HG03097 (cell line): ENCODE results near the gene TMEM175.

Experiments used
- ATAC-seq: cut with Tn5 transposase; IDR thresholded peaks from one replicate; pipeline ENCODE4 v1.9.1; 2021; ENCODE audit not compliant: unreplicated experiment, low FRiP score

The TMEM175 gene

DNA sequence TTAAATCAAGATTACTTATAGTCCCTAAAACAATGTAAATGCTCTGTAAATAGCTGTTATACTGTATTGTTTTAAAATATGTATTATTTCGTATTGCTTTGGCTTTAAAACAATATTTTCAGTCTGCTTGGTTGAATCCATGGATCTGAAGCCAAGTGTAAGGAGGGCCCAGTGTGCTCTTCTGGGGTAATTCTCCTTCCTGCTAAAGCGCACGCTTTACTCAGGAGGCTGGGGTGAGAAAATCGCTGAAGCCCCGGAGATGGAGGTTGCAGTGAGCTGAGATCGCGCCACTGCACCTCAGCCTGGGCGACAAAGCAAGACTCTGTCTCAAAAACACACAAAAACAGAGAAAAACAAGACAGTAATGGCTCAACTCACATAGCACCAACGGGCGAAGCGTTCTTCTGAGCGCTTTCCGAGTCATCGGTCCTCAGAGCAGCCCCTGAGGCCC is 54.2 kb downstream of the TMEM175 start:
- no peak for ATAC-seq

DNA sequence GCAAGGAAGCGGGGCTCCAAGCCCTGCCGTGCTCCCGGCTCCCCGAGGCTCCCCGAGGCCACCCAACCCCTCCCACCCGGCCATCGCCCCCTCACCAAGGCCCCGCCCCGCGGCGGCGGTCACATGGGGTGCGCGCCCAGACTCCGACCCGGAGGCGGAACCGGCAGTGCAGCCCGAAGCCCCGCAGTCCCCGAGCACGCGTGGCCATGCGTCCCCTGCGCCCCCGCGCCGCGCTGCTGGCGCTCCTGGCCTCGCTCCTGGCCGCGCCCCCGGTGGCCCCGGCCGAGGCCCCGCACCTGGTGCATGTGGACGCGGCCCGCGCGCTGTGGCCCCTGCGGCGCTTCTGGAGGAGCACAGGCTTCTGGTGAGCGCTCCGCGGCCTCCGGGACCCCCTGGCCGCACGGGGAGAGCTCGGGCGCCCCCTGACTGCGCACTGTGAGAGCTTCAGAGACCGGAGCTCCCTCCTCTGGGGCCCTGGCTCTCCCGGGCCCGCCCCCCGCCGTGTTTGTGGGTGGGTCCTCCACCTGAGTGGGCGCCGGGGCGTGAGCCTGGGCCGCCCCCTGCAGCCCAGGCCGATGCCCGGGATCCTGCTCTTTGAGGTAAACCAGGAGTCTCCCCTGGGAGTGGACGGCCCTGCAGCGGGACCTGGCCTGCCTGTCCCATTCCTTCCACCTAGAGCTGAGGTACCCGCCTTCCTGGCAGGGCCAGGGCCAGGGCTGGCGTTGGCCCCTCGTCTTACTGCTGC is 54.8 kb downstream of the TMEM175 start, which contains the start of gene IDUA:
TSS of gene IDUA (plus strand) at position 166 of the 745 bp plus-strand sequence. CDS start at position 207, 41 bp downstream.
- no peak for ATAC-seq

DNA sequence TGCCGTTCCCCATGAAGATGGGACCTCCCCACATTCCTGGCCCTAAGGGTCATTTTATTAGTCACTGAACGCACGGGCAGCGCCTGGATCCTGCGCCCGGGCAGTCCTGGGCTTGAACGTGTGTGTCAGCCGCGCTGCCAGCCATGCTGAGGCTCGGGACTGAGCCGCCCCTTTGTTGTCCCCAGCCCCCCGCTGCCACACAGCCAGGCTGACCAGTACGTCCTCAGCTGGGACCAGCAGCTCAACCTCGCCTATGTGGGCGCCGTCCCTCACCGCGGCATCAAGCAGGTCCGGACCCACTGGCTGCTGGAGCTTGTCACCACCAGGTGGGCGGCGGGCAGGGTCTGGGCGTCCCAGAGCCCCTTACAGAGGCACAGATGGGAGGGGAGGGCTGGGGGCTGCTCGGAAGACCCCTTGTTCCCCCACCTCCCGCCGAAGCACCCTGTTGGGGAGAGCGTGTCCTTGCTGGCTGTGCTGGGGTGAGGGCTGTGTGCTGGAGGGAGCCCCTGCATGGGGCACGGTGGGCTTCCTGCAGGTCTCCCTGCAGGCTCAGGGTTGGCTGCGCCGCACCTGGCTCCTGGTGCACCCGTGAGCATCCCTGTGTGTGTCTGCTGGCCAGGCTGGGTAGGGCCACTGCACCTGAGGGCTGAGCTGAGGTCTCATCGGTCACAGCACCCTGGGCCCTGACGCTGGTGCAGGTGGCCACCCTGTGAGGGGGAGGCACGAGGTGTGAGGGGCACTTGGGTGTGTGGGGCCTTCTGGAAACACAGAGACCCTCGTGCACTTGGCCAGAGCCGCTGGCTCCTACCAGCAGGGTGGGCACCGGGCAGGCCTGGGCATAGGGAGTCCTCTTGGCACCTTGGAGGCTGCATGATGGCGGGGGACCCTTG is 55.6 kb downstream of the TMEM175 start:
- ATAC-seq = no peak

DNA sequence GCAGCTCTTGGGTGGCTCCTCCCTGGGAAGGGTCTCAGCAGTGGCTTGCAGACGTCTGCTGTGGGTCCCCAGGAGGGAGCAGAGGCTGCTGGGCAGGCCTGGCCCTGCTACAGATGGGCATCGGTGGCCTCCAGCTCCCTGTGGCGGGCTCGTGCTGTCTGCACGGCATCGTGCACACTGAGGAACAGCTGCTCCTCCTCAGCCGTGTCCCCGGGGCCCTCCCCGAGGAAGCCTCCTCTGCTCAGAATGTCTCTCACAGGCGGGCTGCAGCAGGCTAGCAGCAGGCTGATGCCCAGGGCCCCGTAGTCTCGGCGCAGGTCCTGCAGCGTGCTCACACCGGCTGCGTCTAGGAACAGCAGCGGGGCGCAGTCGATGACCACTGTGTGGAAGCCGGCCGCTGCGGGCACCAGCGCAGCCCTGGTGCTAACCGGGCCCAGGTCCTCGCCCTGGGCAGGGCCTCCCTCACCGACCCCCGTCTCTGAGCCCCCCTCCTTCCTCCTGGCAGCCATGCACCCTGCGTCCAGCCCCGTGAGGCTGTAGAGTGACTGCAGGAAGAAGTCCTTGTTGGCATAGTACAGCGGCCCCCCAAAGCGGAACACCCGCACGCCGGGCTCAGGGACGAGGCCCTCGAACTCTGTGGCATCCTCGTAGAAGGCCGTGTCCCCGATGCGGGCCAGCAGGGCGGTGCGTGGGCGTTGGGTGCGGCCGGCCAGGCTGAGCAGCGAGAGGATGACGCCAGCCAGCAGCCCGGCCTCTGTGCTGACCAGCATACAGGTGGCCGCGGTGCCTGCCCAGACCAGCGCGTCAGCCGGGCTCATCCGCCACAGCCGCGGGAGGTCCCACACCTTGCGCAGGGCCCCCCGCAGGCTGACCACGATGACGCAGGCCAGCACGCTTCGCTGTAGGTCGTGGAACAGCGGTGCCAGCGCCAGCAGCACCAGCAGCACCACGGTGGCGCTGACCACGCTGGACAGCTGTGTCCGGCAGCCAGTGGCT is 56.8 kb downstream of the TMEM175 start:
- no peak for ATAC-seq

- ATAC-seq = no peak
Measured at GRCh38 chr4:989722-990471, 57.6 kb downstream of the TMEM175 start.

- no peak for ATAC-seq
Measured at GRCh38 chr4:990746-991367, 58.6 kb downstream of the TMEM175 start.

- no peak for ATAC-seq
Measured at GRCh38 chr4:991451-992296, 59.4 kb downstream of the TMEM175 start.

GRCh38 chr4:992297-993110 is 60.2 kb downstream of the TMEM175 start:
- no peak for ATAC-seq

DNA sequence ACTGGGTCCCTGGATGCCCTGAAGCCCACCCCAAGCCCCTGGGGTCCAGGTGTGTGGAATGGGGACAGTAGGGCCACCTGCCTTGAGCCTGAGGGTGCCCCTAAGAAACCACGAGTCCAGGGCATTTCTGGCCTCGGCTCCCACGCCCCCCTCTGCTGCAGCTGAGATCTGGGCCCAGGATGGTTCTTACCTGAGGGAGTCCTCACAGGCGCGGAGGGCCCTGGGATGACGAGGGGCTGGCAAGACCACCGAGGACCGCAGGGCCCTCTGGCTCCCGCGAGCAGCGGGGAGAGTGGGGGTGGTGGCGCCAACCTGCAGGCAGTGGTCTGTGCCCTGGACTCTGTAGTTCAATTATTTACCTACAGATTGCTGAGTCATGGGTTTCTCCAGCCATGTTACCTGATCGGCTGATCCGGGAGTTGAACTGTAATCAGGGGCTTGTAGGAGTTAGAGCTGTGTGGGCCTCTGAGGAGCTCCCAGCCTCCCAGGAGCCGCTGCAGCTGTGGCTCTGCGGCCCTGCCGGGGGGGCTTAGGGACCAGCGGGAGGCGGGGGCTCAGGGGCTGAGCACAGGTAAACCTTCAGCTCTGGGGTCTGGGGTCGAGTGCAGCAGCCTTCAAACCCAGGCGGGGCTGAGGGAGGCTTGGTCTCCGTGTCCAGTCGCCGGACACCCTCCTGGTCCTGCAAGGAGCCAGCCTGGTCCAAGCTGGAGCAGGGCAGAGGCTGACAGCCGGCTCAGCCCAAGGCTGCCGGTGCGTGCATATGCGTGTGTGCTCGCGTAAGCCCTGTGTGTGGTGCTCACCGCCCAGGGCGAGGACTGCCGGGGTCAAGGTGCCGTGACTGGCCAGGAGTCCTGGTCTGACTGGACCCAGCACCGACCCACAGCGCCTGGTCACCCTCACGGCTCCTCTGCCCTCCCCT is 61.1 kb downstream of the TMEM175 start, which contains the start of gene SLC26A1:
TSS of gene SLC26A1 (minus strand) at position 294 of the 919 bp plus-strand sequence. CDS start 1,701 bp downstream, outside the sequence.
- ATAC-seq = no peak

DNA sequence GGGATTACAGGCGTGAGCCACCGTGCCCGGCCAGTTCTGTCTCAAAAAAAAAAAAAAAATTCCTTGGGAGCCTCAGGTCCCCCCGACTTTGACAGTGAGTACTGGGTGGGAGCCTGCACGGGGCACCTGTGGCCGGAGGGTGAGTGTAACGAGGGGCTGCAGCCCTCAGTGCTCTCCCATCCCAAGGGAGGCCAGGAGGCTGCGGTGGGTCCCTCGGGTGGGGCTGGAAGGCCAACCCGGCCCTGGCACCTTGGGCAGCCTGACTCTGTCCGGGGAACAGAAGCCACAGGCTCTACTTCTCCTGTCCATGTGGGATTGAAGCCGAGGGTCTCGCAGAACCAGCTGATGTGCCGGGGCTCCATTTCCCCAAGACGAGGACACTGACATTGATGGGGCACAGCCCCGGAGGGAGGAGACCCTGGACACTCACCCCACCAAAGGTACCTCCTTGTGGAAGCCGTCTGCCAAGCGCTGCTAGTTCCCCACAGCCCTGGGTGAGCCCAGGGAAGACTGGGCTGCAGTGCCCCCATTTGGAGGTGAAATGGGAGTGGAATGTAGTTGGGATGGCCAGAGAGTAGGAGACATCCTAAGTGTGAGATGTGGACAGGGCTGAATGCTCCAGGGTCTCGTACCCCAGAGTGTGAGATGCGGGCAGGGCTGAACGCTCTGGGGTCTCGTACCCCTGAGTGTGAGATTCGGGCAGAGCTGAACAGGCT is 63.2 kb downstream of the TMEM175 start:
- no peak for ATAC-seq

- no peak for ATAC-seq
Measured at GRCh38 chr4:996030-996996, 64.1 kb downstream of the TMEM175 start.

GRCh38 chr4:996997-997374 is 64.7 kb downstream of the TMEM175 start:
- no peak for ATAC-seq

- no peak for ATAC-seq
Measured at GRCh38 chr4:997375-998071, 65.3 kb downstream of the TMEM175 start.

DNA sequence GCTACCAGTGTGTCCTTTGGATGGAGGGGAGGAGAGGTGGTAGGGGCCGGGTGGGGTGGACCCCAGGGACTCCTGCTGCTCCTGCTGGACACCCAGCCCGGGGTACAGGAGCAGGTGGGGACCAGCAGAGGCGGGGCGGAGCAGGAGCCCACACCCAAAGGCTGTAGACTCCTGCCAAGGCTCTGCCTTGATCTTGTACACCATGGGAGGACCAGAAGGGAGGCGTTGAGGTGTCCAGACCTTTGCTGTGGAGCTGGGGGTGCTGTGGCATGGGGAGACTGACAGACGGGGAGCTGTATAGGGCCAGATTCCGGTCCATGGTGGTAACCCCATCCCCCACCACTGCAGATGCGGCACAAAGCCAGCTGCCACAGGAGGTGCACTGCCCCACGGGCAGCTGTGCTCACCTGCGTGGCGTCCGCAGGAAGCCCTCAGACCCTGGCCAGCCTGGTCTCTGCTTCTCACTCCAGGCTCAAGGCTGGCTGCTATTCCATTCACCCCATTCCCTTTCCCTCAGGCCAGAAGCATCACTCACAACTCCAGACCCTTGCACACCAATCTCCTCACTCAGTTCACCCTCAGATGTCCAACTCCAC is 65.9 kb downstream of the TMEM175 start:
- no peak for ATAC-seq
